Hematopoietic multipotent progenitor cell treated with erythropoietin and hydrocortisone succinate and interleukin-3 and kit ligand, for 17 days (in vitro differentiated cells): Measurements from ENCODE around the gene PRKCB.
"Not testable (repeated sequence)": the region's sequence is repeated elsewhere in the genome, so short reads cannot be mapped to it uniquely, and the experiment has no call there.

ENCODE experiments used
- DNase-seq: peaks from one replicate; pipeline ENCODE4 v3.0.0-alpha.2; 2015; ENCODE audit warnings: low spot score

The PRKCB gene

DNA sequence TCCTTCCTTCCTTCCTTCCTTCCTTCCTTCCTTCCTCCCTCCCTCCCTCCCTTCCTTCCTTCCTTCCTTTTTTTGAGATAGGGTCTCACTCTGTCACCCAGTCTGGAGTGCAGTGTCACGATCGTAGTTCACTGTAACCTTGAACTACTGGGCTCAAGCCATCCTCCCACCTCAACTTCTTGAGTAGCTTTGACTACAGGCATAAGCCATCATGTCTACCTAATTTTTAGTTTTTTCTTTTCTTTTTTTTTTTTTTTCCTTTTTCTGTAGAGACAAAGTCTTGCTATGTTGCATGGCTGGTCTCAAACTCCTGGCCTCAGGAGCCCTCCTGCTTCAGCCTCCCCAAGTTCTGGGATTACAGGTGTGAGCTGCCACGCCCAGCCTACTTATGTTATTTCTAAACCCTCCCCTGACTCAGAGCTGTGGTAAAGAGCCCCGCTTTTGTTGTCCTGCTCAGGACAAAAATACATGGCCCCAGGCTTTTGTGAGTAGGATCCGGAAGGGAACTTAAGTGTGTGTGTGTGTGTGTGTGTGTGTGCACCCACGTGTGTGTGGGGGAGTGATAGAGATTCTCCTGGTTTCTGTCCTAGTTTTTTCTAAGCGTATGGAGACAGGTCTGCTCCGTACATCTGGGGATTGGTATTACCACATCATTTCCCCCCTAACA lies 67.1 kb downstream of the PRKCB start:
- no peak for DNase-seq

DNA sequence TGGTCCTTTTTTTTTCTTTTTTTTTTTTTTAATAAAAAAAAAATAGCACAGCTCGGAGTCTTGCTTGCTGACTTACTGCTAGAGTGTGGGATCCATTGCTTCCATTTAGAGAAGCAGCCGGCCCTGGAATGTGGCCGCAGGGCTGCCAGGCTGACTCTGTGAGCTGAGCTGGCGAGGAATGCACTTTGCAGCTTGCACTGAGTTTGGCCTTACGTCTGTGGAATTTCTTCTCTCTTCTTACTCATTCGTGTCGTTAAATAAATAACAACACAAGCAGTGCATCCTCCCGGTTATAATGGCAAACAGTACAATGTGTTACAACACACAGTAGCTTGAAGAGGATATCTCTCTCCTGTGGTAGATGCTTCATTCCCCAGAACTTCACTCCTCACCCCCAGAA lies 69.2 kb downstream of the PRKCB start:
- no peak for DNase-seq

DNA sequence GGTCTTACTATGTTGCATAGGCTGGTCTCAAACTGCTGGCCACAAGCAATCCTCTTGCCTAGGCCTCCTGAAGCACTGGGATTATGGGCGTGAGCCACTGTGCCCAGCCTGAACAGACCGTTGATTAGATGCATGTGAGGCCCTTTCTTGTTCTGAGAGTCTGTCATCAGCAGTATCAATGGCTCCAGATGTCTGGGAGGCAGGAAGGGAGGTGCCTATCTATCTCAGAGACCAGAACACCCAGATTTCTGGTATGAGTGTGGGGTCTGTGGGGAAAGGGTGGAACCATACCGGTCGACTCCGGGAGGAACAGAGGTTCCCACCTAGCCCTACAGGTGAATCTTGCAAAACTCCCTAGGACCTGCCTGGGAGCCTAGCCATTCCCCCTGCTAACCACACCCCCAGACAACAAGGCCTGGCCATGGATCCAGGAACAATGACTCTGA lies 71.7 kb downstream of the PRKCB start:
- no peak for DNase-seq

DNA sequence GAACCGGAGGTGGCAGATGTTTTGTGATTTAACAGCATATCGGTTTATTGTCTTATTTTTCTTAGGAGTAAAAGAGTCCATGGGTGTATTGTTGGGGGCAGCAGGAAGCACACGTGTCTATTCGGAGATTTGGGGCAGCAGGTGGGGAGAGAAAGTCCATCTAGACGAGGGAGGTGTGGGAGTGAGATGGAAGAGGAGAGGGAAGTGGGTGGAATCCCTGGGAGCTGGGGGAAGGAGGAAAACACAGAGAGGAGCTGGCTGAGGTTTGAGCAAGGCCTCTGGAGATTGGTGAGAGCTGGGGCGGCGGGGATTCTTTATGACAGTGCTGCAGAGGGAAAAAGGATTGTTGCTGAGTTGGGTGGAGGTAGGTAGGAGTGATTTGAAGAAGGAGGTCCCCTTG lies 72.1 kb downstream of the PRKCB start:
- no peak for DNase-seq

- DNase-seq, result no peak
Measured at GRCh38 chr16:23908790-23909189, 73.0 kb downstream of the PRKCB start.

GRCh38 chr16:23909792-23910418 lies 74.1 kb downstream of the PRKCB start:
- DNase-seq, result no peak

DNA sequence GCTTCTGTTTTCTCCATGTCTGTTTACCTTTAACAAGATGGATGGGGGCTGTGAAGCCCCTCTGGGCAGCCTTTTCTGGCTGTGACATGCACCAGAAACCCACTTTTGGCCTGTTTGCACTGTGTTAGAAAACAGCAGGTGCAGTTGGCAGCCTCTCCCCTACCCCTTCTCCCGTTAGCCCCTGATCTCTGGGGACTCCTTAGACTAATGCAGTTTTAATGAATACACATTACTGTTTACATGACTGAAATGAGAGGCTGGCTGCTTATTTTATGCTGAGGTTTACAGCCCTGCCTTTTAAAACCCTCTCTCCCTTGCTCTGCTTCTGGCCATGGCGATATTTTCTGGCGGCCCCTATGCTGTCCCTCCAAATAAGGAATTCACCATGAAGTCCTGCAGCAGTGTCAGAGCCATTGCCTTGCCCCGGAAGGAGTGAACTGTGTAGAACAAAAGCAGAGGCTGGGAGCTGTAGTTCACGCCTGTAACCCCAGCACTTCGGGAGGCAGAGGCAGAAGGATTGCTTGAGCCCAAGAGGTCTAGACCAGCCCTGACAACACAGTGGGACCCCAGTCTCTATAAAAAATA lies 79.3 kb downstream of the PRKCB start:
- no peak for DNase-seq

- DNase-seq, result not testable (repeated sequence)
Measured at GRCh38 chr16:23916552-23916951, 80.8 kb downstream of the PRKCB start.

DNA sequence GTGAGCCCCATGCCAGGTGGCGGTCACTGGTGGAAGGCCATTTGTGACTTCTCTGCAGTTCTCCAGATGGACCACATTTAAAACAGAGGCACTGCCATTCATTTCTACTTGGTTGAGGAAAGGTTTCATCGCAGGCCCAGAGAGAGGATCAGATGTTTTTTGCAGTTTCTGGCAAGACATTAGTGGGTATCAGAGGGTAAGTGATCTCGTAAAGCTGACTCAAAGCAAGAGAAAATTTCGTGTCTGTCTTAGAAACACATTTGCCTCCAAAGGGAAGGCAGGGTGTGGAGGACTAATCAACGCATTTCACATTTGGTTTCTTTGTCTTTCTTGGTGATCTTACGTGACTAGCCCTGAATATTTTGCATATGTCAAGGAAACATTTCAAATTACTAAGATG lies 81.8 kb downstream of the PRKCB start:
- no peak for DNase-seq

GRCh38 chr16:23920446-23920845 lies 84.7 kb downstream of the PRKCB start:
- DNase-seq, result no peak

- DNase-seq, result no peak
Measured at GRCh38 chr16:23920899-23921298, 85.1 kb downstream of the PRKCB start.

DNA sequence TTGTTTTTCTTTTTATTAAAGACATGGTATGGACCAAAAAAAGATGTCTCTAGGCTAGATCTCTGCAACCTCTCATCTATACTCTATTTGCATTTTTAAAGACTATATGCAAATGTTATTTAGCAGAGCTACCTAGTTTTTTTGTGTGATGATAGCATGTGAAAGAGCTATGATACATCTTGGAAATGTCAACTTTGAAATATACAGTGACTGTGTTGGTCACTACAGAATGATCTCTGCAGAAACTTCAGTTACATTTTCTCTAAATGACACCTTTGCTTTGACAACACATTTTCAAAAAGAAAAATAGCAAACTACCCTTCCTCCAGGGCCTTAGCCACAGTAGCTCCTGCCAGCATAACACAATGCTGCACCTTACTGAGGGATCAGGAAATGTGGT lies 86.6 kb downstream of the PRKCB start:
- DNase-seq, result no peak

- DNase-seq, result no peak
Measured at GRCh38 chr16:23924128-23924527, 88.3 kb downstream of the PRKCB start.

DNA sequence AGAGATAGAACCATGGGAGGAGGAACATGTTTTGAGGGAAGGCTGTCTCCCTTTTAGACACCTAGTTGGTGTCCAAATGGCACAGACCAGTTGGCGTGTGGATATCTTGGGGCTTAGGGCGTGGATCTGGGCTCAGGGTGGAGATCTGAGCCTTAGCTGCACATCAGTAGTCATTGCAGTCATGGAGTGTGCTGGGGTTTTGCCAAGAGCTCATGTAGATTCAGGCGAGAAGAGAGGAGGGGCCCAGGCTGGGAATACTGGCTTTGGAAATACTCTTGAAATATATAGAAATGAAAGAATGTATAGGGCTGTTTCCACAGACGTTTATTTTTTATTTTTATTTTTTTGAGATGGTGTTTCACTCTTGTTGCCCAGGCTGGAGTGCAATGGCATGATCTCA lies 92.0 kb downstream of the PRKCB start:
- no peak for DNase-seq

- DNase-seq, result no peak
Measured at GRCh38 chr16:23929237-23929636, 93.5 kb downstream of the PRKCB start.

- no peak for DNase-seq
Measured at GRCh38 chr16:23929856-23930255, 94.1 kb downstream of the PRKCB start.

DNA sequence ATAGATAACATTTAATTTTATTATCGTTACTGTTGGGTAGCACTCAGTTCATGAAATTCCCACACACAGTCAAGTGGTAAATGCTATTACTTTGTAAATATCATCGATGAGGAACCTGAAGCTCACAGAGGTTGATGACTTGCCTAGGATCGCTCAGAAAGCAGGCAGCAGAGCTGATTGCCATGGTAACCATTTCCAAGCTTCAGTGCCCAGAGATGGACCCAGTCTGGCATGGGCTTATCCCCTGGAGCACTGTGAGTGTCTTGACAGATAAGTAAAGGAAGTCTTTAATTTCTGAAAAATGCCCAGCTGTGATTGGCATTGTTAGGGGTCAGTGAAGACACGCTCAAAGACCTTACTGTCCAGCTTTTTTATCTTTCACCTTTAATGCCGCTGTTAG lies 95.0 kb downstream of the PRKCB start:
- no peak for DNase-seq

DNA sequence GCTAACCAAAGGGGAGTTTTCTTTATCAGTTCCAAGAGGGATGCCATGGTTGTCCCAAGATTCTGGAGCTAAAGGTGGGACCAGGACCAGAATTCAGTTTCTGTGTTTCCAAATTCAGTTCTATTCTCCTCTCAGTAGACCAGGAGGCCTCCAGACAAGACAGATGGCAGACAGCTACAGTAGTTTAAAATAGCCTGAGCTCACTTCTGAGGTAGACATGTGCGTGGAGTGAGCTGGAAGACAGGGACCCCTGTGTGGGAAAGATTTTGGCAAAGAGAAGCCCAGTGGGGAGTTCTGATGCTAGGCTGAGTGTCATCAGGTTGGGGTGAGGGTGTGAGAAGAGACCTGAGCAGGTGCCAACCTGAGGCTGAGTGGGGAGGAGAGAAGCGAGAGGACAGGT lies 95.4 kb downstream of the PRKCB start:
- no peak for DNase-seq

- not testable (repeated sequence) for DNase-seq
Measured at GRCh38 chr16:23933650-23934049, 97.9 kb downstream of the PRKCB start.

DNA sequence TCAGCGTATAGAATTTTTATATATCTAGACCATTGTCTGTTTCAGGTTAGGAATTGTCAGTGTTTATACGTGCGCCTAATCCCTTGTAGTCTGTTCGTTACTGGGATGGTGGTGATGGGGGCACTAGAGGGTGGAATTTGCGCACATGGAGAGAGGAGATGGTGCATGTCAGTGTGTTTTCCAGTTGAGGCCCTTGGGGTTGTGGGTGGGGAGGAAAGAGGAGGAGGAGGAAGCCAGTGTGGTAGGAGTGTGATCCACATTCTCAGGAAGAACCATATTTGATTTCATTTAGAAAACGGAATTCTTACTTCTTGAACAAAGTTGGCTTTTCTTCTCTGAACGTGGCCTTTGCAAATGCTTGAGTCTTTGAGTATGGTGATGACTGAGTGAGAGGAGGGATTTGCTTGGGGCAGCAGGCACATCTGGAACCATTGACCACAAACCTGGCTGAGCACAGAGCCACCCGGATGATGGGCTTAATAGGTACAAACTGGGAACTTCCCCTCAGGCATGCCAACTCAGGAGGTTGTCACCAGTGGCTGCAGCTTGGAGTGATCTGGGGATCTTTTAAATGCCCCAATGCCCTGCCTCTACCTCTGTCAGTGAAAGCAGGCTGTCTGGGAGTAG lies 98.9 kb downstream of the PRKCB start:
- no peak for DNase-seq

DNA sequence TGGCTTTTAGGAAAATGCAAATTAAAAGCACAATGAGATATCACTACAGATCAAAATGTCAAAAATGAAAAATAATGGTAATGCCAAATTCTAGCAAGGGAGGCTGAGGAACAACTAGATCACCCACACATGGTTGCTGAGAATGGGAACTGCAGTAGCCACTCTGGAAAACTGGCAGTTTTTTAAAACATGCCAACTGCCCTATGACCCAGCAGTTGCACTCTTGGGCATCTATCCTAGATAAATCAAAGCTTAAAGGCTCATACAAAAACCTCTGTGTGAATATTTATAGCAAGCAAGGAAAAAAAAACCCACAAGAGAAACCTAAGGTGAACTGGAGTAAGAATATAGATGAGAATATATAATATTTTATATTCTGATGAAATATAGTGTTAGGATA lies 104.3 kb downstream of the PRKCB start:
- DNase-seq, result no peak

GRCh38 chr16:23941025-23941424 lies 105.2 kb downstream of the PRKCB start:
- no peak for DNase-seq

DNA sequence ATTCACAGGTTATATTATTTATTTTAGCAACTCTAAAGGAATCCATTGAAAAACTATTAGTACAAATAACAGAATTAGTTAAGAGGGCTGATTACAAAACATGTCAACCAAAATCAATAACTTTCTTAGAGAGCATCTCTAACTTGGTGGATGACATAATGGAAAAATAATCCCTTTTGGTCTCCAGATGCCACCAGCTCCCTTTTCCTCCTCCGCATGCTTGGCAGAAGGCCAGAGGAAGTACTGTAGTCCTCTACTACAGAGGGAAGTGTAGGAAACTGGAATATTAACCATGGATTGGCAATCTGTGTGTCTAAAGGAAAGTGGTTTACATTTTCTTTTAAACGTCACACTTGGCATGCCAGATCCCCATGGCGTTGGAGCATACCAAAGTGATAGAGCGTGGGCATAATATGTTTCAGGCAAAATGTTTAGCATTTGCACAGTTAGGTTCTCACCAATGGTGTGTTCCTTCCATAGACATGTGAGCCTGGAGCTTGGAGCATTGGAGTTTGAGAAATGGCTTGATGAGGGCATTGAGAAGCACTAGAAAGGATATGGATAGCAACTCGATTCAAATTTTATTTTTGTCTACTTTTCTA lies 106.3 kb downstream of the PRKCB start:
- no peak for DNase-seq
